GM12891 (cell line): ENCODE results near the gene ZSCAN1.

Experiments
- POLR2A ChIP-seq: IDR thresholded peaks from 2 replicates; pipeline ENCODE4 v1.6.1; 2011; ENCODE audit warnings: low read depth, low read length, control low read depth
- POLR2AphosphoS5 ChIP-seq: IDR thresholded peaks from 2 replicates; pipeline ENCODE4 v1.6.1; 2011; ENCODE audit warnings: low read depth, low read length, control low read depth

- TF ChIP-seq POLR2A (no peak), POLR2AphosphoS5 (no peak)
Measured at GRCh38 chr19:58056261-58056660, 22.4 kb downstream of the ZSCAN1 start.
